HepG2 (cell line): Measurements from ENCODE around the gene IFIT1B. TPM values are rescaled to one million over a fixed set of nuclear protein-coding genes. Genes with fewer than 3 reads are reported as not detected.
A peak's percentile ranks its signal among the peaks of the same experiment; 100 is the strongest.

Source experiments
- ELF1 ChIP-seq: sonication (generic); formaldehyde crosslinking; IDR thresholded peaks from 2 replicates; pipeline ENCODE4 v1.4.0; 2020; ENCODE audit warnings: missing genetic modification reagents
- GPN1 ChIP-seq: sonication (generic); formaldehyde crosslinking; IDR thresholded peaks from 2 replicates; pipeline ENCODE4 v1.5.1; 2020; ENCODE audit warnings: missing genetic modification reagents, borderline replicate concordance
- ISX ChIP-seq: sonication (generic); formaldehyde crosslinking; conservative IDR thresholded peaks from 2 replicates; pipeline ENCODE4 v1.5.0; 2020; ENCODE audit warnings: missing genetic modification reagents
- KDM3A ChIP-seq: IDR thresholded peaks from 2 replicates; pipeline ENCODE4 v1.6.1; 2018; ENCODE audit warnings: low read depth, missing compliant biosample characterization
- KLF13 ChIP-seq: sonication (generic); formaldehyde crosslinking; IDR thresholded peaks from 2 replicates; pipeline ENCODE4 v1.4.0; 2020; ENCODE audit warnings: mild to moderate bottlenecking, missing genetic modification reagents
- MAFF ChIP-seq: IDR thresholded peaks from 2 replicates; pipeline ENCODE4 v1.6.1; 2011; ENCODE audit warnings: low read depth, low read length, improper control_type of control experiment
- MAZ ChIP-seq, 2 experiments: sonication (generic) in 1 of 2; formaldehyde crosslinking in 1 of 2; IDR thresholded peaks; 2 replicates each; pipeline versions ENCODE4 v1.5.0 to v1.6.1; 2012 to 2020; ENCODE audit warnings: low read depth in 2 of 2, mild to moderate bottlenecking in 2 of 2, borderline replicate concordance in 1 of 2, improper control_type of control experiment in 1 of 2, low read length in 1 of 2, missing genetic modification reagents in 1 of 2, moderate library complexity in 1 of 2
- MEF2D ChIP-seq: sonication (generic); formaldehyde crosslinking; IDR thresholded peaks from 2 replicates; pipeline ENCODE4 v1.5.1; 2020; ENCODE audit warnings: mild to moderate bottlenecking, missing genetic modification reagents
- MTA1 ChIP-seq: sonication (generic); formaldehyde crosslinking; IDR thresholded peaks from 2 replicates; pipeline ENCODE4 v1.4.0; 2020; ENCODE audit warnings: missing genetic modification reagents, mild to moderate bottlenecking, borderline replicate concordance
- ONECUT2 ChIP-seq: sonication (generic); formaldehyde crosslinking; IDR thresholded peaks from 2 replicates; pipeline ENCODE4 v1.4.0; 2020; ENCODE audit warnings: missing genetic modification reagents
- SMAD3 ChIP-seq: sonication (generic); formaldehyde crosslinking; IDR thresholded peaks from 2 replicates; pipeline ENCODE4 v1.4.0; 2020; ENCODE audit warnings: missing genetic modification reagents
- XRCC5 ChIP-seq: fragments of 200-400 bp; formaldehyde crosslinking; optimal IDR thresholded peaks from 2 replicates; pipeline ENCODE3; 2017; ENCODE audit warnings: mild to moderate bottlenecking, low read length
- ZBTB3 ChIP-seq: sonication (generic); formaldehyde crosslinking; IDR thresholded peaks from 2 replicates; pipeline ENCODE4 v1.4.0; 2020; ENCODE audit warnings: low read depth, mild to moderate bottlenecking, moderate library complexity, missing genetic modification reagents, borderline replicate concordance
- ZFP36L1 ChIP-seq: sonication (generic); formaldehyde crosslinking; IDR thresholded peaks from 2 replicates; pipeline ENCODE4 v1.8.0; 2022; ENCODE audit warnings: mild to moderate bottlenecking, missing genetic modification reagents, moderate library complexity
- ZFP36L2 ChIP-seq: sonication (generic); formaldehyde crosslinking; IDR thresholded peaks from 2 replicates; pipeline ENCODE4 v1.4.0; 2020; ENCODE audit warnings: missing genetic modification reagents
- ZNF207 ChIP-seq: fragments of 450-650 bp; IDR thresholded peaks from 2 replicates; pipeline ENCODE4 v1.6.1; 2016; ENCODE audit warnings: antibody characterized with exemption, borderline replicate concordance
- ZNF672 ChIP-seq: sonication (generic); formaldehyde crosslinking; IDR thresholded peaks from 2 replicates; pipeline ENCODE4 v1.8.1; 2022; ENCODE audit warnings: missing genetic modification reagents
- ZNF878 ChIP-seq: sonication (generic); formaldehyde crosslinking; IDR thresholded peaks from 2 replicates; pipeline ENCODE4 v1.8.1; 2023; ENCODE audit warnings: mild to moderate bottlenecking, missing genetic modification reagents, moderate library complexity
- polyA plus RNA-seq, 8 experiments: library from polyadenylated mRNA; depleted of rRNA in 3 of 8; stranded (reverse) in 7 of 8; unstranded in 1 of 8; fragments of >200 nt; fragmentation: Illumina TruSeq in 4 of 8; extraction: Trizol in 4 of 8; gene quantifications; 2 replicates each; pipeline versions ENCODE4 v1.2.1 to v1.2.3, GENCODE V29; 2011 to 2016; ENCODE audit warnings: low read depth in 4 of 8, missing spikeins in 1 of 8, mixed read lengths in 1 of 8; ENCODE audit not compliant: insufficient read depth in 1 of 8
- total RNA-seq, 5 experiments: library from RNA; depleted of rRNA; stranded (reverse); fragments of >200 nt; fragmentation: Illumina TruSeq; extraction: Trizol; gene quantifications; 2 replicates each; pipeline ENCODE4 v1.2.3, GENCODE V29; 2016; ENCODE audit warnings: low read depth in 1 of 5
- TF ChIP-seq, protein P1 (sequence below): sonication (generic); formaldehyde crosslinking; IDR thresholded peaks from 2 replicates; pipeline ENCODE4 v1.4.0; 2020; ENCODE audit warnings: mild to moderate bottlenecking, low read depth, missing genetic modification reagents
- TF ChIP-seq, protein P2 (sequence below): sonication (generic); formaldehyde crosslinking; IDR thresholded peaks from 2 replicates; pipeline ENCODE4 v1.8.0; 2022; ENCODE audit warnings: missing genetic modification reagents, mild to moderate bottlenecking, moderate library complexity, borderline replicate concordance
- TF ChIP-seq, protein P3 (sequence below): sonication (generic); formaldehyde crosslinking; IDR thresholded peaks from 2 replicates; pipeline ENCODE4 v1.4.0; 2020; ENCODE audit warnings: mild to moderate bottlenecking, missing genetic modification reagents
- TF ChIP-seq, protein P4 (sequence below): sonication (generic); formaldehyde crosslinking; IDR thresholded peaks from 2 replicates; pipeline ENCODE4 v1.4.0; 2020; ENCODE audit warnings: missing genetic modification reagents, mild to moderate bottlenecking, borderline replicate concordance
- TF ChIP-seq, protein P5 (sequence below): IDR thresholded peaks from 2 replicates; pipeline ENCODE4 v1.6.1; 2012; ENCODE audit warnings: inconsistent platforms

Gene IFIT1B
- total and polyA plus RNA-seq, 2 of the 13 experiments (the other 11 are each of a cell fraction or from before 2014, with no cell fraction given), result not detected

DNA sequence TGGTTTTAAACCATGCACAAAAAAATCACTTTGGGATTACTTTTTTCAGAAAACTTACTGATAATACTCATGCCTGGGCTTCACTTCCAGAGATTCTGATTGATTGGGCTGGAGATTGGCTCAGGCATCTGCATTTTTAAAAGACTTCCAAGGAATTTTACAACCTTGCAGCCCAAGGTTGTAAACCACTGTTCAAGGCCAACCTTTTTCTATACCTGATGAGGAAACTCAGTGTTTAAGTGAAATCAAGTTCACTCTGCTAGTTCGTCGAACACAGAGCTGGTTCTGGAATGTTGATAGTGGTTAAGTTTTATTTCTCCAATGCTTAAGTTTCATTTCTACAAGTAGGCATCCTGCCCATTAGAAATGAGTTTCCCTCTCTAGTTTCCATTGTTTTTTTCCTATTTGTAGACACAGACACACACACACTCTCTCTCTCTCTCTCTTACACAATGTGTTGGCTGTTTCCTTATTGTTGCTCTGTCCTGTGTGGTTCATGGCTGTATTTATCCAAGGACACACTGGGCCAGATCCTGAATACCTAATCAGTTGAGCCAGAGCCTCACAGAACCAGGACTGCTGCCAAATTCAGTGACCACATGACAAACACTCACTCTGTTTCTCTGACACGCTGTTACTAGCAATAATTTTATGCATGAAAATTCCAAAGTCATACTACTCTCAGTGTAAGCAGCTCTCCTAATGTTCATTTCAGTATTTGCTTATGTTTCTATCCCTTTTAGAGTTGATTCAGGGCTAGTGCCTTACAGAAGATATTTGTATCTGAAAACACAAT, 3.7 kb upstream of the IFIT1B start (continued):
- TF ChIP-seq GPN1 (CRISPR knock-in tag) (no peak), KLF13 (CRISPR knock-in tag) (no peak), MAFF (no peak; the same call in 1 of the 2 replicates), ISX (no peak), MAZ (IDR thresholded peaks at IDR 0.05; ENCODE audit: borderline replicate concordance, low read depth, low read length) (no peak), MAZ (CRISPR knock-in tag; IDR thresholded peaks at IDR 0.05; ENCODE audit: low read depth) (no peak), ZBTB3 (no peak), ZNF672 (CRISPR knock-in tag) (no peak), XRCC5 (no peak), MTA1 (no peak), KDM3A (0 out of 2 replicates have a peak, but pooled peaks have one; percentile 16), SMAD3 (CRISPR knock-in tag) (no peak), MEF2D (CRISPR knock-in tag) (no peak), ZNF878 (CRISPR knock-in tag) (0 out of 2 replicates have a peak, but pooled peaks have one; percentile 22), ELF1 (peak; percentile 49), ZNF207 (no peak), ONECUT2 (CRISPR knock-in tag) (no peak), ZFP36L2 (CRISPR knock-in tag) (no peak), ZFP36L1 (CRISPR knock-in tag) (no peak; the same call in 1 of the 2 replicates)
- TF ChIP-seq, protein P1, sequence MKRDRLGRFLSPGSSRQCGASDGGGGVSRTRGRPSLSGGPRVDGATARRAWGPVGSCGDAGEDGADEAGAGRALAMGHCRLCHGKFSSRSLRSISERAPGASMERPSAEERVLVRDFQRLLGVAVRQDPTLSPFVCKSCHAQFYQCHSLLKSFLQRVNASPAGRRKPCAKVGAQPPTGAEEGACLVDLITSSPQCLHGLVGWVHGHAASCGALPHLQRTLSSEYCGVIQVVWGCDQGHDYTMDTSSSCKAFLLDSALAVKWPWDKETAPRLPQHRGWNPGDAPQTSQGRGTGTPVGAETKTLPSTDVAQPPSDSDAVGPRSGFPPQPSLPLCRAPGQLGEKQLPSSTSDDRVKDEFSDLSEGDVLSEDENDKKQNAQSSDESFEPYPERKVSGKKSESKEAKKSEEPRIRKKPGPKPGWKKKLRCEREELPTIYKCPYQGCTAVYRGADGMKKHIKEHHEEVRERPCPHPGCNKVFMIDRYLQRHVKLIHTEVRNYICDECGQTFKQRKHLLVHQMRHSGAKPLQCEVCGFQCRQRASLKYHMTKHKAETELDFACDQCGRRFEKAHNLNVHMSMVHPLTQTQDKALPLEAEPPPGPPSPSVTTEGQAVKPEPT, result no peak
- TF ChIP-seq, protein P2, sequence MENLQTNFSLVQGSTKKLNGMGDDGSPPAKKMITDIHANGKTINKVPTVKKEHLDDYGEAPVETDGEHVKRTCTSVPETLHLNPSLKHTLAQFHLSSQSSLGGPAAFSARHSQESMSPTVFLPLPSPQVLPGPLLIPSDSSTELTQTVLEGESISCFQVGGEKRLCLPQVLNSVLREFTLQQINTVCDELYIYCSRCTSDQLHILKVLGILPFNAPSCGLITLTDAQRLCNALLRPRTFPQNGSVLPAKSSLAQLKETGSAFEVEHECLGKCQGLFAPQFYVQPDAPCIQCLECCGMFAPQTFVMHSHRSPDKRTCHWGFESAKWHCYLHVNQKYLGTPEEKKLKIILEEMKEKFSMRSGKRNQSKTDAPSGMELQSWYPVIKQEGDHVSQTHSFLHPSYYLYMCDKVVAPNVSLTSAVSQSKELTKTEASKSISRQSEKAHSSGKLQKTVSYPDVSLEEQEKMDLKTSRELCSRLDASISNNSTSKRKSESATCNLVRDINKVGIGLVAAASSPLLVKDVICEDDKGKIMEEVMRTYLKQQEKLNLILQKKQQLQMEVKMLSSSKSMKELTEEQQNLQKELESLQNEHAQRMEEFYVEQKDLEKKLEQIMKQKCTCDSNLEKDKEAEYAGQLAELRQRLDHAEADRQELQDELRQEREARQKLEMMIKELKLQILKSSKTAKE, result peak; percentile 90
- TF ChIP-seq, protein P3, sequence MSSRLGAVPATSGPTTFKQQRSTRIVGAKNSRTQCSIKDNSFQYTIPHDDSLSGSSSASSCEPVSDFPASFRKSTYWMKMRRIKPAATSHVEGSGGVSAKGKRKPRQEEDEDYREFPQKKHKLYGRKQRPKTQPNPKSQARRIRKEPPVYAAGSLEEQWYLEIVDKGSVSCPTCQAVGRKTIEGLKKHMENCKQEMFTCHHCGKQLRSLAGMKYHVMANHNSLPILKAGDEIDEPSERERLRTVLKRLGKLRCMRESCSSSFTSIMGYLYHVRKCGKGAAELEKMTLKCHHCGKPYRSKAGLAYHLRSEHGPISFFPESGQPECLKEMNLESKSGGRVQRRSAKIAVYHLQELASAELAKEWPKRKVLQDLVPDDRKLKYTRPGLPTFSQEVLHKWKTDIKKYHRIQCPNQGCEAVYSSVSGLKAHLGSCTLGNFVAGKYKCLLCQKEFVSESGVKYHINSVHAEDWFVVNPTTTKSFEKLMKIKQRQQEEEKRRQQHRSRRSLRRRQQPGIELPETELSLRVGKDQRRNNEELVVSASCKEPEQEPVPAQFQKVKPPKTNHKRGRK (CRISPR knock-in tag), result 0 out of 2 replicates have a peak, but pooled peaks have one; percentile 51
- TF ChIP-seq, protein P4, sequence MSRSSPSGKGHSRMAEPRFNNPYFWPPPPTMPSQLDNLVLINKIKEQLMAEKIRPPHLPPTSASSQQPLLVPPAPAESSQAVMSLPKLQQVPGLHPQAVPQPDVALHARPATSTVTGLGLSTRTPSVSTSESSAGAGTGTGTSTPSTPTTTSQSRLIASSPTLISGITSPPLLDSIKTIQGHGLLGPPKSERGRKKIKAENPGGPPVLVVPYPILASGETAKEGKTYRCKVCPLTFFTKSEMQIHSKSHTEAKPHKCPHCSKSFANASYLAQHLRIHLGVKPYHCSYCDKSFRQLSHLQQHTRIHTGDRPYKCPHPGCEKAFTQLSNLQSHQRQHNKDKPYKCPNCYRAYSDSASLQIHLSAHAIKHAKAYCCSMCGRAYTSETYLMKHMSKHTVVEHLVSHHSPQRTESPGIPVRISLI (CRISPR knock-in tag), result peak; percentile 85
- TF ChIP-seq, protein P5, sequence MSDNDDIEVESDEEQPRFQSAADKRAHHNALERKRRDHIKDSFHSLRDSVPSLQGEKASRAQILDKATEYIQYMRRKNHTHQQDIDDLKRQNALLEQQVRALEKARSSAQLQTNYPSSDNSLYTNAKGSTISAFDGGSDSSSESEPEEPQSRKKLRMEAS, result peak; percentile 61
